GM19193 (cell line): ENCODE measurements around the gene RCL1.

Experiments
- POLR2A ChIP-seq: IDR thresholded peaks from 4 replicates; pipeline ENCODE4 v1.6.1; 2011; ENCODE audit not compliant: insufficient read depth, insufficient read length; ENCODE audit errors: extremely low read depth

The RCL1 gene

GRCh38 chr9:4873066-4873465 lies 80.3 kb downstream of the RCL1 start:
- TF ChIP-seq POLR2A = no peak

GRCh38 chr9:4875559-4875958 lies 82.8 kb downstream of the RCL1 start:
- no peak for TF ChIP-seq POLR2A

GRCh38 chr9:4879115-4879558 lies 86.4 kb downstream of the RCL1 start:
- TF ChIP-seq POLR2A = no peak

- no peak for TF ChIP-seq POLR2A
Measured at GRCh38 chr9:4883326-4883873, 90.7 kb downstream of the RCL1 start.

GRCh38 chr9:4886698-4887097 lies 94.0 kb downstream of the RCL1 start:
- no peak for TF ChIP-seq POLR2A

- no peak for TF ChIP-seq POLR2A
Measured at GRCh38 chr9:4887556-4887955, 94.8 kb downstream of the RCL1 start.

GRCh38 chr9:4890242-4890641 lies 97.5 kb downstream of the RCL1 start:
- TF ChIP-seq POLR2A = no peak

GRCh38 chr9:4890929-4891328 lies 98.2 kb downstream of the RCL1 start:
- TF ChIP-seq POLR2A = no peak

- TF ChIP-seq POLR2A = no peak
Measured at GRCh38 chr9:4891674-4892073, 98.9 kb downstream of the RCL1 start.

GRCh38 chr9:4892501-4893194 lies 99.9 kb downstream of the RCL1 start:
- no peak for TF ChIP-seq POLR2A

- no peak for TF ChIP-seq POLR2A
Measured at GRCh38 chr9:4894076-4894475, 101.3 kb downstream of the RCL1 start.

- no peak for TF ChIP-seq POLR2A
Measured at GRCh38 chr9:4902135-4902475, 109.4 kb downstream of the RCL1 start.

- no peak for TF ChIP-seq POLR2A
Measured at GRCh38 chr9:4904322-4905134, 111.8 kb downstream of the RCL1 start.

- TF ChIP-seq POLR2A = no peak
Measured at GRCh38 chr9:4905135-4905490, 112.4 kb downstream of the RCL1 start.
